CD4-positive, alpha-beta T cell treated with Interleukin-21 for 1 hour (primary cell): ENCODE measurements around the gene SUB1.
"Not testable (repeated sequence)": the region's sequence is repeated elsewhere in the genome, so short reads cannot be mapped to it uniquely, and the experiment has no call there.

ENCODE experiments used
- DNase-seq: peaks from one replicate; pipeline ENCODE4 v3.0.0-alpha.2; 2020

Gene SUB1

DNA sequence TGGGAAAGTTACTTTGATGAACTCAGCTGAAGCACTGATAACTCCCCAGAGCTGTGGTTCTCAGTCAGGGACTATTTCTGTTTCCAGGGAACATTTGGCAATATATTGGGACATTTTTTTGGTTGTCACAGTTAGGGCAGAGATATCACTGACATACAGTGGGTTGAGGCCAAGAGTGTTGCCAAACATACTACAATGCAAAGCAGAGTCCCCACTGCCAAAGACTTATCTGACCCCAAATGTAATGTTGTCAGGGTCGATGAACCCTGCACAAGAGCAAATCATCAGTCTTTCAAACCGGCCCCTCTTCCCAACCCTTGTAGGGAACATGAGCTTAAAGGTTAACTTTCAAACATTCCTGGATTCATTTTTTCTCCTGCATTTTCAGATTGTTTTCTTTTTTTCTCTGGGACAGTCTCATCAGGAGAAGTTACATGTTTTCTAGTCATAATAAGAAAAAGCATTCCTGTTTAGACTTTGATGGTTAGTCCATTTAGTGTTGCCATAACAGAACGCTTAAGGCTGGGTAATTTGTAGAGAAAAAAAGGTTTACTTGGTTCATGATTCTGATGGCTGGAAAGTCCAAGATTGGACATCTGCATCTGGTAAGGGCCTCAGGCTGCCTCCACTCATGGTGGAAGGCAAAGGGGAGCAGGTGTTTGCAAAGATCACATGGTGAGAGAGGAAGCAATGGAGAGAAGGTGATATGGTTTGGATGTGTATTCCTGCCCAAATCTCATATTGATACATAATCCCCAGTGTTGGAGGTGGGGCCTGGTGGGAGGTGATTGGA lies 18.8 kb upstream of the SUB1 start:
- DNase-seq, result no peak

DNA sequence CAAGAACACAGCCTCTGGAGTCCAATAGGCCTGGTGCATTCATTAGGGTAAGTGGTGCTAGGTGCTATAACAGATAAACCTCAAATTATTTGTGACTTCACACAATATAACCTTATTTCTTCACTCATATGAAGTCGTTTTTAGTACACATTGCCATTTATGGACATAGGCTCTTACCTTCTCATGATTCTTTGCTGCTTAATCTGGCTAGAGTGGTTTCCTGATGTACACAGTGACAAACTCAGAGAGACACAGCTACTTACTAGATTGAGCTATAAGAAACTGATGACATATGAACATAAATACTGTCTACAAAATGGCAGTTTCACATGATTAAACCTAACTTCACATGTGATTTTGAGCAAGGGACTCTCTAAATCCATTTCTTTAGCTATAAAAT lies 14.2 kb upstream of the SUB1 start:
- DNase-seq, result no peak

DNA sequence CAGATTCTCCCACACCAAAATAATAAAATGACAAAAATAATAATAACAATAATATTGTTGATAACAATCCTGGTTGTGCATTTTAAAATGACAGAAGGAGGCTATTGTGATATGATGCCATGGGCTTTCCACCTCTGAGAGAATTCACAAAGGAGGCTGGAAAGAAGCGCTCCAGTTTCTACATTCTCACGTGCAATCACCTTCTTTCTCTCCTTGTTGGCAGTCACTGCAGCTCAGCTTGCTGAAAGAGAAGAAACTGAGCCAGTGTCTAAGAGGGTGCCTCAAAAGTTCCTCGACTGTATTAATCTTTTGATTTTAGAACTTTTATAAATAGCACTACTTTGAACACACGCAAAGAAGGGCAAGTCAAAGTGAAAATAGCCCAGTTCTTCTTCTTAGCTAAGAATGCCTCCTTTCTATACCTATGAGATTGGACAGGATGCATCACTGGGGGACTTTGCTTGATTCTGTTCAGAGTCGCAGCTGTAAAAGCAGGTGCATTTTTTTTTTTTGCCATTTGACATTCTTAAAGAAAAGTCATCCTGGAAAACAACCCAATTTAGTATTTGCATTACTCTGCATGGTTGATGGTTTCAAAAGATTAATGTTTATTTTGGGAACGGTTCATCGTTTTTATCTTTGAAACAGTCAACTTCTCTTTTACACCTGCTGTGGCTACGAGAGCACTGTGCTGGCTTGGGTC lies 12.4 kb upstream of the SUB1 start:
- no peak for DNase-seq

DNA sequence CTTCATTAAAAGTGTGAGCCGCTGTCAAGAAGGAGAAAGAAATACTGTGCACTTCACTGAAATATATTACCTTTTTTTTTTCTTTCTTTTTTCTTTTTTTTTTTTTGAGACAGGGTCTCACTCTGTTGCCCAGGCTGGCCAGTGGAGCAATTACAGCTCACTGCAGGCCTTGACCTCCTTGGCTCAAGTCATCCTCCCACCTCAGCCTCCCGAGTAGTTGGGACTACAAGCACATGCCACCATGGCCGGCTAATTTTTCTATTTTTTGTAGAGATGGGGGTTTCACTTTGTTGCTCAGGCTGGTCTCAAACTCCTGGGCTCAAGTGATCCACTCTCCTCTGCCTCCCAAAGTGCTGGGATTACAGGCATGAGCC lies 11.9 kb upstream of the SUB1 start:
- DNase-seq, result not testable (repeated sequence)

GRCh38 chr5:32574540-32575175 lies 10.7 kb upstream of the SUB1 start:
- DNase-seq, result no peak

DNA sequence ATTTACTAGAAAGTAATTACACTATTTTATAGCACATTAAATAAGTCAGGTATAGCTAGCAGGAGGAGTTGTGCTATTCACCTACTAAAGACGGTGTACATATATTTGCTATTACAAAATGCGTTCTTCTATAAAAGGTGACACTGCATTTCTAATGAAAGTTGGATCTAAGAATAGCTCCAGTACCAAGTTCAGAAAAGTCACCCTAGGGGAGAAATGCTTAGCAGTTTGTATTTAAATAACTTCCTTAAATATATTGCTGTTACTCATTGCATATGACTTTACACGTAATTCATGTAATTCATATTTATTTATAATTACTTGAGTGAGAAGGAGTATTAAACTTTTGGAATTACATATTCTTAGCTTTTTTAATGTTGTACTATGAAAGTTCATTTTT lies 7.0 kb upstream of the SUB1 start:
- DNase-seq, result no peak

- DNase-seq, result no peak
Observed at GRCh38 chr5:32578764-32579163, 6.6 kb upstream of the SUB1 start.

- DNase-seq, result no peak
Observed at GRCh38 chr5:32581010-32581785, 4.2 kb upstream of the SUB1 start.

DNA sequence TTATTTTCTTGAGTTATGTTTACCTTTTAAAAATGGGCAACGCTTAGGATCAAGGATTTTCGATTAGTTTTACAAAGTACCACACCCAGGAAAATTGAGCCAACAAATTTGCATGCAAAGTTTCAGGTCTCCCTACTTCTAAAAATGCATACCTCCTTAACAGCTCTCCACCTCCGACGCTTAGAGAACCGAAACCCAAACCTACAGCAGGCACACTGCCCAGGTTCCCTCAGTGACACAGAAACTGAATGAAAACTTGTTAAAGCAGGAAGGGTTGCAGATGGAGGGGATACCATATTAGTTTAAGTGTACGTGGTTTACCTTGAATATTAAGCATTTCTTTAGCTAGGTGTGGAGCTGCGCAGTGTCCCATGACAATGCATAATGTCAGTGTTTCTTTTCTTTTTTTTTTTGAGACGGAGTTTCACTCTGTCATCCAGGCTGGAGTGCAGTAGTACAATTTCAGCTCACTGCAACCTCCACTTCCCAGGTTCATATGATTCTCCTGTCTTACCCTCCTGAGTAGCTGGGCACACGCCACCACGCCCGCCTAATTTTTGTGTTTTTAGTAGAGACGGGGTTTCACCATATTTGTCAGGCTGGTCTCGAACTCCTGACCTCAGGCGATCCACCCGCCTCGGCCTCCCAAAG lies 1.6 kb upstream of the SUB1 start:
- DNase-seq, result peak; percentile 53

DNA sequence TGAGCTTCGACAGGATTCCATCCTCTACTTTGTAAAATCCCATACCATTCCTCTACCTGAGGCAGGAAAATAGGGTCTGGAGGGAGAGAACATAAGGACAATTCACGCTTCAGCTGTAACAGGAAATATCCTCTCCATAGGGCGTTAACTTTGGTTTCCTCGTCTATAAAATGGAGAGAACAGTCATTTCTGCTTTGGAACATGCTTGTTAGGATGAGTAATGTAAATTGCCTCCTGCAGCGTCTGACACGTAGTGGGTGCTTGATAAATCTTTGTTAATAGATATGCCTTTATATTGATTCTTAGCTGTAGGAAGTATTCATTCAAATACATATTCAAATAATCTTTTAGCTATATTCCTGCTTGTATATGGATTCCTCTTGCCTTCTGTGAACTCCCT lies 711 bp upstream of the SUB1 start:
- no peak for DNase-seq

DNA sequence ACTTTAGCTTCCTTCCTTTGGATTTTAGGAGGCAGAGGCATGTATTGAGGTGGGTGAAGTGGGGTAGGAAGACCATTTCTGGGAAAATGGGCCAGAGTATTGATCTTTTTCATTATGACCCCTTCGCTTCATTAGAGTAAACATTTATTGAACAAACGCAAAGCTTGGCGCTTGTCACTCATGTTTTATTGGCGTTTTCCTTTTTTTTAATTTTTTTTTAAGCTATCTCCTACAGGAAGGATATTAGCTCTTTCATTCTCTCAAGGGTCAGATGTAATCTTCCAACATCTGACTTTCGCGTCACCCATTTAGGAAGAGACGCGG lies 273 bp upstream of the SUB1 start:
- DNase-seq, result no peak

GRCh38 chr5:32586276-32586599 lies 881 bp downstream of the SUB1 start:
- no peak for DNase-seq

GRCh38 chr5:32587067-32587551 lies 1.8 kb downstream of the SUB1 start:
- no peak for DNase-seq

DNA sequence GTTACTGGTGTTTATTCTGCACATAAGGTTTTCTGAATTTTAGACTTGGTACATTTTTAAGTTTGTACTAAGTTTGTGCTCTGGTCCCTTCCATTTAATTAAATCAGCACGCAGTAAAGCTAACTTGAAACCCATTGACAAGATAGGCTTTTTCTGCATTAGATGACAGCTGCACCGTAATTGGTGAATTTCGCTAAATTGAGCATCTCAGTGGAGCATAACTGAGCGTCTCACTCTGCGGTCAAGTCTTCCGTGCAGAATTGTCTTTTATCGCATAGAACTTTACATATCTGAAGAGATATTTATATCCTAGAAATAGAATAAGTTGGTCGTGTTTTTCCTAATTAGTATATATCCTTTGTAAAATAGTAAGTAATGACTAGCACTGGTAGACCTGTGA lies 4.1 kb downstream of the SUB1 start:
- DNase-seq, result no peak

DNA sequence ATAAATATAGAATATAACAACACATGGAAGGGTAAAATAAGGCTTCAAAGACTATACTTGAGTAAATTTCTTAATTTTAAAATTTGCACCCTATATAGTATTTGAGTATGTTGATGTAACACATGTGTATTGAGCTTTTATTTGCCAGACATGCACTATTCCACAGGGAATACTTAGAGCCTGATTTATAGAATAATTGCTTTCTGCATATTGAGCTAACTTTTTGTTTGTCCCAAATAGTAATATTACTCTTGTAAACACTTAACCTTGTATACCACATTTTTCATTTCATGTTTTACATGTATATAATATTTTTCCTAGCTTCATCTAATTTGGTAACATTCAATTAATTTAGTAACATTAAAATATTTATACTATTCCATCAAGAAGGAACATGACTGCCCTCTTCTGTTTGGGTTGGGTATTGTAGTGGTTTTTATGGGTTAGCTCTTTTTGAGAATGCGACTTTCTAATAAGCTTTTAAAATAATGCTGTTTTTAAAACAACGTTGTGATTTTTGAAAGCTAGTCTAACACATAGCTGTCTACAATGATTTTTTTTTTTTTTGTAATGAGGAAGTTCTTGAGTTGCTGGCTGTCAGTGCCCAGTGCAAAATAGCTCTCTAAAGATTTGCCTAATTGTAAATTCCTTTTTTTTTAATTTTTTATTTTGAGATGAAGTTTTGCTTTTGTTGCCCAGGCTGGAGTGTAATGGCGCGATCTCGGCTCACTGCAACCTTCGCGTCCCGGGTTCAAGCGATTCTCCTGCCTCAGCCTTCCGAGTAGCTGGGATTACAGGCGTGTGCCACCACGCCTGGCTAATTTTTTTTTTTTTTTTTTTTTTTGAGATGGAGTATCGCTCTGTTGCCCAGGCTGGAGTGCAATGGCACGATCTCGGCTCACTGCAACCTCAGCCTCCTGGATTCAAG lies 4.8 kb downstream of the SUB1 start:
- DNase-seq, result peak; percentile 82

GRCh38 chr5:32595118-32595517 lies 9.8 kb downstream of the SUB1 start:
- DNase-seq, result no peak

- no peak for DNase-seq
Observed at GRCh38 chr5:32597041-32597629, 11.8 kb downstream of the SUB1 start.

- DNase-seq, result peak; percentile 26
Observed at GRCh38 chr5:32598260-32598937, 13.0 kb downstream of the SUB1 start.

- DNase-seq, result no peak
Observed at GRCh38 chr5:32598997-32599549, 13.7 kb downstream of the SUB1 start.

DNA sequence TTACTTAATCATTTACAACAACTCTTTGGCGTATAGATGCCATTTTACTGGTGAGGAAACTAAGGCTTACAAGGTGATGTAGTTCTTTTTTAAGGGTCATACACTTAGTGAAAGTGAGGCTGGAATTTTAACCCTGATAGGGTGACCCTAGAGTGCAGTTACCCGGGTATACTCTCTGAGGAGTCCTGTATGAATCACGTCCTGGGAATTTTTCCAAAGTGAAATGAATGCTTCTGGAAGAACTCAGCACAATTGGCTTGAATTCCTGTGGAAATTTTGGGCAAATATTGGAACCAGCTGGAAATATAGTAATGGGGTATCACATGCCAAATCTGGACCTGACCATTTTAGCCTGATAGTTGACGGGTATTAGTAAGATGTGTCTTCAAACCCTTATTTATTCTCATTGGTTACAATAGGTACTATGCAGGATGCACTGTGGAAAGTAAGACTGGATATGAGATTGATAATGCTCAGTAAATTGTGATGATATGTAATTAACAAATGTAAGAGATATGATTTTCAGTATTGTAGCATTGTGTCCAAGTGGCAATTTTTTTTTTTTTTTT lies 14.8 kb downstream of the SUB1 start:
- no peak for DNase-seq
